ENCODE results near the gene AHI1.

AHI1 gene

GRCh38 chr6:135233686-135234491, 263.7 kb downstream of the AHI1 start:
- no peak for TF ChIP-seq CTCF (IDR thresholded peaks at IDR 0.05)

Measured in LNCAP (cell line).